HG03442 (cell line): ENCODE measurements around the gene TMTC4.
"Not testable (repeated sequence)": the region's sequence is repeated elsewhere in the genome, so short reads cannot be mapped to it uniquely, and the experiment has no call there.

ENCODE experiments used
- ATAC-seq: cut with Tn5 transposase; IDR thresholded peaks from one replicate; pipeline ENCODE4 v1.9.1; 2021; ENCODE audit warnings: mild to moderate bottlenecking, moderate library complexity; ENCODE audit not compliant: unreplicated experiment

Gene TMTC4

GRCh38 chr13:100630555-100630954 lies 44.0 kb downstream of the TMTC4 start:
- no peak for ATAC-seq

GRCh38 chr13:100627120-100627519 lies 47.5 kb downstream of the TMTC4 start:
- no peak for ATAC-seq

- no peak for ATAC-seq
Measured at GRCh38 chr13:100625447-100625846, 49.1 kb downstream of the TMTC4 start.

- ATAC-seq: no peak
Measured at GRCh38 chr13:100620792-100621191, 53.8 kb downstream of the TMTC4 start.

- no peak for ATAC-seq
Measured at GRCh38 chr13:100619940-100620339, 54.7 kb downstream of the TMTC4 start.

- ATAC-seq: not testable (repeated sequence)
Measured at GRCh38 chr13:100618897-100619296, 55.7 kb downstream of the TMTC4 start.

GRCh38 chr13:100613031-100613430 lies 61.6 kb downstream of the TMTC4 start:
- ATAC-seq: no peak

- no peak for ATAC-seq
Measured at GRCh38 chr13:100611678-100612492, 62.7 kb downstream of the TMTC4 start.

- ATAC-seq: no peak
Measured at GRCh38 chr13:100610391-100611347, 63.9 kb downstream of the TMTC4 start.

GRCh38 chr13:100608906-100609305 lies 65.7 kb downstream of the TMTC4 start:
- ATAC-seq: peak; percentile 96

GRCh38 chr13:100608489-100608888 lies 66.1 kb downstream of the TMTC4 start:
- no peak for ATAC-seq

- no peak for ATAC-seq
Measured at GRCh38 chr13:100604918-100605710, 69.5 kb downstream of the TMTC4 start.

- ATAC-seq: no peak
Measured at GRCh38 chr13:100602493-100603111, 72.0 kb downstream of the TMTC4 start.

GRCh38 chr13:100601716-100602115 lies 72.9 kb downstream of the TMTC4 start:
- no peak for ATAC-seq

- ATAC-seq: no peak
Measured at GRCh38 chr13:100600915-100601314, 73.7 kb downstream of the TMTC4 start.

- ATAC-seq: no peak
Measured at GRCh38 chr13:100600461-100600860, 74.1 kb downstream of the TMTC4 start.

GRCh38 chr13:100597253-100597652 lies 77.3 kb downstream of the TMTC4 start:
- ATAC-seq: no peak

- no peak for ATAC-seq
Measured at GRCh38 chr13:100596516-100596915, 78.1 kb downstream of the TMTC4 start.

GRCh38 chr13:100594731-100595130 lies 79.9 kb downstream of the TMTC4 start:
- no peak for ATAC-seq

GRCh38 chr13:100594255-100594654 lies 80.3 kb downstream of the TMTC4 start:
- no peak for ATAC-seq
